HepG2 (cell line): Measurements from ENCODE around the gene HSP90AB1. TPM values are rescaled to one million over a fixed set of nuclear protein-coding genes. Genes with fewer than 3 reads are reported as not detected.

Experiments used
- CERS6 ChIP-seq: sonication (generic); formaldehyde crosslinking; IDR thresholded peaks from 2 replicates; pipeline ENCODE4 v1.5.0; 2020; ENCODE audit warnings: missing genetic modification reagents
- EHMT2 ChIP-seq: fragments of 200-600 bp; sonication (generic); IDR thresholded peaks from 2 replicates; pipeline ENCODE4 v1.7.0; 2017; ENCODE audit warnings: antibody characterized with exemption, low read depth, low read length, borderline replicate concordance
- HDAC2 ChIP-seq: sonication (generic); formaldehyde crosslinking; IDR thresholded peaks from 2 replicates; pipeline ENCODE4 v1.4.0; 2020; ENCODE audit warnings: missing genetic modification reagents
- HHEX ChIP-seq: IDR thresholded peaks from 2 replicates; pipeline ENCODE4 v1.6.1; 2016; ENCODE audit warnings: control low read depth
- HIVEP1 ChIP-seq: sonication (generic); formaldehyde crosslinking; IDR thresholded peaks from 2 replicates; pipeline ENCODE4 v1.4.0; 2020; ENCODE audit warnings: mild to moderate bottlenecking, missing genetic modification reagents
- HMG20B ChIP-seq: conservative IDR thresholded peaks from 2 replicates; pipeline ENCODE4 v1.6.1; 2016; ENCODE audit warnings: missing genetic modification reagents, missing compliant biosample characterization
- HNF4A ChIP-seq: sonication (generic); formaldehyde crosslinking; IDR thresholded peaks from 2 replicates; pipeline ENCODE4 v1.4.0; 2020; ENCODE audit warnings: missing genetic modification reagents
- MYPOP ChIP-seq: sonication (generic); formaldehyde crosslinking; IDR thresholded peaks from 2 replicates; pipeline ENCODE4 v1.8.1; 2023; ENCODE audit warnings: mild to moderate bottlenecking, moderate library complexity, missing genetic modification reagents
- NRL ChIP-seq: sonication (generic); formaldehyde crosslinking; IDR thresholded peaks from 2 replicates; pipeline ENCODE4 v1.5.0; 2020; ENCODE audit warnings: missing genetic modification reagents, mild to moderate bottlenecking, moderate library complexity, borderline replicate concordance
- PAXIP1 ChIP-seq: sonication (generic); formaldehyde crosslinking; conservative IDR thresholded peaks from 2 replicates; pipeline ENCODE4 v1.4.0; 2020; ENCODE audit warnings: mild to moderate bottlenecking, missing genetic modification reagents, moderate library complexity
- WIZ ChIP-seq: sonication (generic); formaldehyde crosslinking; IDR thresholded peaks from 2 replicates; pipeline ENCODE4 v1.5.1; 2020; ENCODE audit warnings: mild to moderate bottlenecking, missing genetic modification reagents
- ZFY ChIP-seq: sonication (generic); formaldehyde crosslinking; IDR thresholded peaks from 2 replicates; pipeline ENCODE4 v1.4.0; 2020; ENCODE audit warnings: missing genetic modification reagents
- ZNF136 ChIP-seq: sonication (generic); formaldehyde crosslinking; IDR thresholded peaks from 2 replicates; pipeline ENCODE4 v1.8.1; 2022; ENCODE audit warnings: low read depth, mild to moderate bottlenecking, moderate library complexity, missing genetic modification reagents
- ZNF205 ChIP-seq: IDR thresholded peaks from 2 replicates; pipeline ENCODE4 v1.6.1; 2018; ENCODE audit warnings: missing biosample characterization, missing genetic modification reagents
- ZNF230 ChIP-seq: sonication (generic); formaldehyde crosslinking; IDR thresholded peaks from 2 replicates; pipeline ENCODE4 v1.4.0; 2020; ENCODE audit warnings: mild to moderate bottlenecking, missing genetic modification reagents
- ZNF296 ChIP-seq: sonication (generic); formaldehyde crosslinking; conservative IDR thresholded peaks from 2 replicates; pipeline ENCODE4 v1.5.0; 2020; ENCODE audit warnings: mild to moderate bottlenecking, missing genetic modification reagents
- ZNF362 ChIP-seq: sonication (generic); formaldehyde crosslinking; IDR thresholded peaks from 2 replicates; pipeline ENCODE4 v1.4.0; 2020; ENCODE audit warnings: missing genetic modification reagents, mild to moderate bottlenecking, borderline replicate concordance
- ZNF556 ChIP-seq: sonication (generic); formaldehyde crosslinking; IDR thresholded peaks from 2 replicates; pipeline ENCODE4 v1.4.0; 2020; ENCODE audit warnings: mild to moderate bottlenecking, missing genetic modification reagents, borderline replicate concordance
- ZNF660 ChIP-seq: sonication (generic); formaldehyde crosslinking; IDR thresholded peaks from 2 replicates; pipeline ENCODE4 v1.5.1; 2020; ENCODE audit warnings: mild to moderate bottlenecking, low read depth, missing genetic modification reagents, borderline replicate concordance
- ZNF703 ChIP-seq: sonication (generic); formaldehyde crosslinking; IDR thresholded peaks from 2 replicates; pipeline ENCODE4 v1.5.1; 2020; ENCODE audit warnings: missing genetic modification reagents, mild to moderate bottlenecking, moderate library complexity, borderline replicate concordance
- ZNF747 ChIP-seq: sonication (generic); formaldehyde crosslinking; IDR thresholded peaks from 2 replicates; pipeline ENCODE4 v1.8.1; 2023; ENCODE audit warnings: missing genetic modification reagents, mild to moderate bottlenecking, borderline replicate concordance
- ZNF75D ChIP-seq: sonication (generic); formaldehyde crosslinking; IDR thresholded peaks from 2 replicates; pipeline ENCODE4 v1.8.1; 2023; ENCODE audit warnings: missing genetic modification reagents, mild to moderate bottlenecking, borderline replicate concordance
- ZSCAN30 ChIP-seq: sonication (generic); formaldehyde crosslinking; IDR thresholded peaks from 2 replicates; pipeline ENCODE4 v1.5.0; 2020; ENCODE audit warnings: mild to moderate bottlenecking, missing genetic modification reagents
- polyA plus RNA-seq, 8 experiments: library from polyadenylated mRNA; depleted of rRNA in 3 of 8; stranded (reverse) in 7 of 8; unstranded in 1 of 8; fragments of >200 nt; fragmentation: Illumina TruSeq in 4 of 8; extraction: Trizol in 4 of 8; gene quantifications; 2 replicates each; pipeline versions ENCODE4 v1.2.1 to v1.2.3, GENCODE V29; 2011 to 2016; ENCODE audit warnings: low read depth in 4 of 8, missing spikeins in 1 of 8, mixed read lengths in 1 of 8; ENCODE audit not compliant: insufficient read depth in 1 of 8
- total RNA-seq, 5 experiments: library from RNA; depleted of rRNA; stranded (reverse); fragments of >200 nt; fragmentation: Illumina TruSeq; extraction: Trizol; gene quantifications; 2 replicates each; pipeline ENCODE4 v1.2.3, GENCODE V29; 2016; ENCODE audit warnings: low read depth in 1 of 5

HSP90AB1 gene
- total and polyA plus RNA-seq, 2 of the 13 experiments (the other 11 are each of a cell fraction or from before 2014, with no cell fraction given), result 1,325 to 1,472 TPM

GRCh38 chr6:44257025-44257752 lies 10.3 kb downstream of the HSP90AB1 start, which contains the start of gene SLC35B2 (continued):
- peak; percentile 86; the same call in 1 of the 2 replicates for TF ChIP-seq ZSCAN30
- TF ChIP-seq ZNF703 (CRISPR knock-in tag), result no peak
- peak; percentile 79; the same call in 1 of the 2 replicates for TF ChIP-seq ZNF230 (CRISPR knock-in tag)
- 0 out of 2 replicates have a peak, but pooled peaks have one; percentile 26 for TF ChIP-seq ZNF556 (CRISPR knock-in tag)
- TF ChIP-seq ZNF205 (CRISPR knock-in tag), result no peak
- TF ChIP-seq ZNF747, result peak; percentile 28; the same call in 1 of the 2 replicates
- TF ChIP-seq WIZ, result peak; percentile 83; the same call in 1 of the 2 replicates
- TF ChIP-seq CERS6, result no peak
- no peak for TF ChIP-seq ZNF136
- peak; percentile 95; the same call in 1 of the 2 replicates for TF ChIP-seq ZNF75D (CRISPR knock-in tag)
- peak; percentile 24; the same call in 1 of the 2 replicates for TF ChIP-seq HHEX (CRISPR knock-in tag)
- TF ChIP-seq MYPOP (CRISPR knock-in tag), result no peak; the same call in 1 of the 2 replicates
- peak; percentile 72 for TF ChIP-seq PAXIP1 (CRISPR knock-in tag)
- TF ChIP-seq HIVEP1 (CRISPR knock-in tag), result peak; percentile 75
- TF ChIP-seq EHMT2, result no peak
- TF ChIP-seq HMG20B (CRISPR knock-in tag), result peak; percentile 25; the same call in 1 of the 2 replicates
- peak; percentile 72 for TF ChIP-seq HDAC2
- 0 out of 2 replicates have a peak, but pooled peaks have one; percentile 17 for TF ChIP-seq ZNF362 (CRISPR knock-in tag)
- TF ChIP-seq HNF4A, result peak; percentile 45; the same call in 1 of the 2 replicates
- no peak for TF ChIP-seq ZNF660
- no peak for TF ChIP-seq ZNF296 (CRISPR knock-in tag)
- TF ChIP-seq NRL, result peak; percentile 92
- peak; percentile 85 for TF ChIP-seq ZFY (CRISPR knock-in tag)
